HUES6 (cell line): Measurements from ENCODE around the gene CNTRL.

Experiments
- H3K27ac ChIP-seq: 2 replicates; pipeline ENCODE4 v1.7.0; 2013; ENCODE audit warnings: low read depth, mild to moderate bottlenecking, low read length, inconsistent platforms
- H3K27me3 ChIP-seq: 2 replicates; pipeline ENCODE4 v1.6.1; 2013; ENCODE audit warnings: low read length; ENCODE audit not compliant: control insufficient read depth, insufficient read depth
- H3K36me3 ChIP-seq: 2 replicates; pipeline ENCODE4 v1.6.1; 2013; ENCODE audit warnings: low read length; ENCODE audit not compliant: control insufficient read depth, insufficient read depth
- H3K4me1 ChIP-seq: 2 replicates; pipeline ENCODE4 v1.6.1; 2013; ENCODE audit warnings: low read length; ENCODE audit not compliant: control insufficient read depth, insufficient read depth
- H3K4me3 ChIP-seq: 2 replicates; pipeline ENCODE4 v1.5.1; 2013; ENCODE audit warnings: low read depth, low read length
- H3K9ac ChIP-seq: one replicate; pipeline ENCODE4 v1.6.1; 2013; ENCODE audit warnings: mild to moderate bottlenecking, low read length
- H3K9me3 ChIP-seq: 2 replicates; pipeline ENCODE4 v1.6.1; 2013; ENCODE audit warnings: low read depth, low read length; ENCODE audit not compliant: control insufficient read depth, insufficient read depth

The CNTRL gene

DNA sequence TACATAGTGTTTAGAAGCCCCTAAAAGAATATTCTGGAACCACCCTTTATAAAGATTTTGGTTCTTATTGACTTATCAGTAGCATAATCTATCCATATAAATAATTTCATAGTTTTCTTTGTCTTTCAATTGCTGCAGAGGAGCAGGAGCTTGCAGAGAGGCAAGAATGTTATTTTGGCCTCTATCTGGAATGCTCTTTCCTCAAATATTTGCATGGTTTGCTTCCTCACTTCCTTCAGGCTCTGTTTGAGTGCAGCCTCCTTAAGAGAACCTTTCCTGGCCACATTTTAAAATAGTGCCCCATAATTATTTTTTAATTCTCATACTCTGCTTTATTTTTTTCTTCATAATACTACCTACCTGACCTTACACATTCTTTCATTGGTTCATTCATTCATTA lies 26.1 kb upstream of the CNTRL start:
- Histone ChIP-seq H3K9me3 (no peaks in the 10 kb centered on the region), H3K27ac (no peak overlapping the region), H3K4me1 (peaks cover 3% of the 10 kb centered on the region; the same call in 1 of the 2 replicates), H3K36me3 (no peaks in the 10 kb centered on the region), H3K27me3 (no peaks in the 10 kb centered on the region), H3K4me3 (no peak overlapping the region), H3K9ac (no peak overlapping the region)

DNA sequence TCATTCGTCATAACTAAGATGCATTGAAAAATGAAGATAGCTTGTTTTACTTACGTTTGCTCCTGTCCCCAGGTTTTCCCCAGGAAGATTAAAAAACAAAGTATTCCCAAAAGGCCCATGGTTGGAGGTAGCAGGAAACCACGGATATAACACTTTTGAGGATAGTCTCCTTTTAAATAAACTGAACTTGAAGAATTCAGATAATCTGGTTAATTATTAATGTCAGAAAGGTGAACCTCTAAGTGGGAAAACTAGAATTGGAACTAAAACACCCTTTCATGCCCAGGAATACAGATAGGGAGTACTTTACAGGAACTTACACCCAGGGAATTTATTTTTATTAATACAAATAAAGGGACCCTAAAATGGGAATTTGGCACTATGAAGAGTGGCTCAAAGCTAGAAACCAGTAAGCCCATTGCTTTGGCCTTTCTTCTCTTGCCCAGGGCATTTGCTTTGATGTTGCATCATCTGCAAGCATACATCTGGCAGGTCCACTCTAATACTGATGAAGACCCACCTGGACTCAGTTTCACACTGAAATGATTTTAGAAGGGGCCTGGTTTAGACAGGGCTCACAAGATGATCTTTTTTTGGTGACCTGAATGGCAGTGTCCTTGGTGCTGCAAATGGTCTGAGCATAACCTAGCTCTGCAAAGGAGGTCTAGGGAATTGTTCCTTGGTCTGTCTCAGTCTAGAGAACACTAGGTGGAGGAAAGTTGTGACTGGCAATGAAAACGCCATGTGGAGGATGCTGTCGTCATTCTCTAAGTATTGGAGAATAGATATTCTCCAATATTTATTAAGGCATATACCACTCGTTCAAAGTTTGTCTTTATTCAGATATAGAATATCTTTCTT lies 24.4 kb upstream of the CNTRL start, which contains the start of gene C5:
C5 (minus strand) TSS at position 148 of the 861 bp plus-strand sequence; CDS start at position 119, 29 bp downstream.
- H3K27ac ChIP-seq = no peak within 1 kb of the TSS
- peaks cover 3% of the 10 kb centered on the region; the same call in 1 of the 2 replicates for H3K4me1 ChIP-seq
- H3K36me3 ChIP-seq = no peaks in the 10 kb centered on the region
- H3K9ac ChIP-seq = no peak within 1 kb of the TSS
- no peaks in the 10 kb centered on the region for H3K27me3 ChIP-seq
- H3K9me3 ChIP-seq = no peaks in the 10 kb centered on the region
- H3K4me3 ChIP-seq = no peak within 1 kb of the TSS

GRCh38 chr9:121053544-121053943 lies 21.2 kb upstream of the CNTRL start:
- H3K27me3 ChIP-seq = no peaks in the 10 kb centered on the region
- no peaks in the 10 kb centered on the region for H3K36me3 ChIP-seq
- no peak overlapping the region for H3K4me3 ChIP-seq
- H3K9me3 ChIP-seq = no peaks in the 10 kb centered on the region
- H3K9ac ChIP-seq = no peak overlapping the region
- no peak overlapping the region for H3K27ac ChIP-seq
- H3K4me1 ChIP-seq = peaks cover 3% of the 10 kb centered on the region; the same call in 1 of the 2 replicates

DNA sequence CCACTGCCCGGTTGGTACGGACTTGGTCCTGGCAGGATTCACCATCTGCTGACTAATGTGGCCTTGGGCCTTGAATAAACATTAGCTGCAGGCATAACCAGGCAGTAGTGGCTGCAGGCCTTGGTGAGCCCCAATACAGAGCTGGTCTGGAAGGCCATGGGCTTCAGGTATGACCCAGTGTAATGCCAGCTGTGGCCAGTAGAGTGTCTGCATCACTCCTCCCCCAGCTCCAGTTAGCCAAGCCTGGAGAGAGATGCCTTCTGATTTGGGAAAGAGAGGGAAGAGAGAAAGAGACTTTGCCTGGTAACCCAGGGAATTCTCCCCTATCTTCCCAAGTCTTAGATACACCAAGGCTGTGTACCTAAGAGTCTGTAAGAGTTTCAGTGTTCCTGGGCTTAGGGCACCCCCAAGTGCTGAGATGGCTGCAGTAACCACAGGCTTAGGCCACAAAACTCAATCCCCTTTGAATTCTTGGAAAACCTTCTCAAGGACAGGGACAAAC lies 19.1 kb upstream of the CNTRL start:
- Histone ChIP-seq H3K9me3 (no peaks in the 10 kb centered on the region), H3K27ac (no peak overlapping the region), H3K27me3 (no peaks in the 10 kb centered on the region), H3K9ac (no peak overlapping the region), H3K4me1 (peaks cover 3% of the 10 kb centered on the region; the same call in 1 of the 2 replicates), H3K36me3 (no peaks in the 10 kb centered on the region), H3K4me3 (no peak overlapping the region)

DNA sequence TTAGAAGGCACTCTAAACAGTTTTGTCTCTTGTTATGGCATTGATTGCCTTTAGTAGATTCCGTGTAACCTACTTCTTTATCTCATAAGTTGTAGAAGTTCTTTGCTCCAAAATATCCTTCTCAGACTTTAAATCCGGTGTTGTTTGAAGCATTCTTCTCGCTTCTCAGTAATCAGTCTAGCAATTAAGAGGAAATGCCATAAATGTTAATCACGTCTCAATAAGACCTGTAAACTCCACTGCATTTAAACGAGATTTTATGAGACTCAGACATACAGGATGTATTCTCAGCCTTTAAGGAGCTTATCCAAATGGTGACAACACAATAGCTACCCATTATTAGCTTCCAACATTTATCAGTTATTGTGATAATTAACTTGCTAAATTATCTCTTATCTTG lies 16.9 kb upstream of the CNTRL start:
- Histone ChIP-seq H3K9ac (no peak overlapping the region), H3K27me3 (no peaks in the 10 kb centered on the region), H3K4me1 (peaks cover 3% of the 10 kb centered on the region; the same call in 1 of the 2 replicates), H3K4me3 (no peak overlapping the region), H3K9me3 (no peaks in the 10 kb centered on the region), H3K27ac (no peak overlapping the region), H3K36me3 (no peaks in the 10 kb centered on the region)

DNA sequence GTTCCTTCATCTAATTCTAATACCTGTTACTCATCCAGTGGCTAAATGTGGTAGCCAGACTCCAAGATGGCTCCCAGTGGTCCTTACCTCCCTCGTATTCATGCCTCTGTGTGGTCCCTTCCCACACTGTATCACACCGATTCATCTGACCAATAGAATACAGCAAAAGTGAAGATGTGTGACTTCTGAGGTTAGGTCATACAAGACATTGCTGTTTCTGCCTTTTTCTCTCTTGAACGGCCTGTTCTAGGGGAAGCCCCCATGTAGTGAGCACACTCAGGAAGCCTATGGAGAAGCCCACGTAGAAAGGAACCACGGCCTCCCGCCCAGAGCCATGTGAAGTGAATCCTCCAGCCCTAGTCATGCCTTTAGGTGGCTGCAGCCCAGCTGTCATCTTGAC lies 15.2 kb upstream of the CNTRL start:
- Histone ChIP-seq H3K27ac (no peak overlapping the region), H3K4me1 (no peaks in the 10 kb centered on the region), H3K4me3 (no peak overlapping the region), H3K36me3 (no peaks in the 10 kb centered on the region), H3K9ac (no peak overlapping the region), H3K27me3 (no peaks in the 10 kb centered on the region), H3K9me3 (no peaks in the 10 kb centered on the region)

DNA sequence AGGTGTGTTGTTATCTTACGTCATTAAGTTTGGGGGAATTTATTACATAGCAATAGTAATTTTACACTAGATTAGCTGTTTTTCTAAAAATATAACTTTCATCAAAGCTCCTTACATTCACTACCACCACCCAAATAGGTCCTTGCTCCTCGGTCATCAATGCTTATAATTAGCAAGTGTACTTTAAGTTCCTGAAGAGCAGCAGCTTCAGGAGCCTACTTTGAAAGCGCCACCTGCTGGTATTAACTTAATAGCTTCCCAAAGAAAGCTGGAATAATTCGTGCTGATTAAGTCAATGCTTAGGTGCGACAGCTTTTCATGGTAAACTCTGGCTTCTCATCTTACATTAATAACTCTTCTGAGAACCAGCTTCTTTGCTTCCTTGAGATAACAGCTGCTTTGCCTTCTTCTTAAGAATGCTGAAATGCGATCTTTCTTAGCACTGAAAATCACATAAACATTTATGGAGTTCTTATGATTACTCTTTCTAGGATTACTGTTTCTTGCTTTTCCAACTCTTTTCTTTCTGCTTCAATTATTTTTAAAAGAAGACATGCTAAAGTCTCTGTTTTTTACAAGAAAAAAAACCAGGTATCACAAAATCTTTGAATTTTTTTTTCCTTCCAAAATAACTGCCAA lies 14.6 kb upstream of the CNTRL start:
- Histone ChIP-seq H3K4me1 (no peaks in the 10 kb centered on the region), H3K27ac (no peak overlapping the region), H3K36me3 (no peaks in the 10 kb centered on the region), H3K9me3 (no peaks in the 10 kb centered on the region), H3K4me3 (no peak overlapping the region), H3K9ac (no peak overlapping the region), H3K27me3 (no peaks in the 10 kb centered on the region)

GRCh38 chr9:121066850-121067249 lies 7.9 kb upstream of the CNTRL start:
- Histone ChIP-seq H3K36me3 (no peaks in the 10 kb centered on the region), H3K4me3 (no peak overlapping the region), H3K9ac (no peak overlapping the region), H3K27me3 (peaks cover 40% of the 10 kb centered on the region), H3K9me3 (no peaks in the 10 kb centered on the region), H3K27ac (no peak overlapping the region), H3K4me1 (no peaks in the 10 kb centered on the region)

GRCh38 chr9:121067640-121068039 lies 7.1 kb upstream of the CNTRL start:
- peaks cover 48% of the 10 kb centered on the region for H3K27me3 ChIP-seq
- H3K27ac ChIP-seq = no peak overlapping the region
- H3K4me1 ChIP-seq = no peaks in the 10 kb centered on the region; the same call in 1 of the 2 replicates
- no peaks in the 10 kb centered on the region for H3K9me3 ChIP-seq
- H3K4me3 ChIP-seq = no peak overlapping the region
- H3K9ac ChIP-seq = no peak overlapping the region
- H3K36me3 ChIP-seq = no peaks in the 10 kb centered on the region

DNA sequence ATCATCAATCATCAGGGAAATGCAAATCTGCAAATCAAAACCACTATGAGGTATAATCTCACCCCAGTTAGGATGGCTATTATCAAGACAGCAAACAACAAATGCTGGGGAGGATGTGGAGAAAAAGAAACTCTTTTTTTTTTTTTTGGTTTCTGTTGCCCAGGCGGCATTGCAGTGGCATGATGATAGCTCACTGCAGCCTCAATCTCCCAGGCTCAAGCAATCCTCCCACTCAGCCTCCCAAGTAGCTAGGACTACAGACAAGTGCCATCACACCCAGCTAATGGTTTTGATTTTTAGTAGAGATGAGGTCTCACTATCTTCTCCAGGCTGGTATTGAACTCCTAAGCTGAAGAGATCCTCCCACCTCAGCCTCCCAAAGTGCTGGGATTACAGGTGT lies 5.4 kb upstream of the CNTRL start:
- no peaks in the 10 kb centered on the region for H3K36me3 ChIP-seq
- H3K9ac ChIP-seq = no peak overlapping the region
- peaks cover 7% of the 10 kb centered on the region for H3K4me1 ChIP-seq
- H3K27me3 ChIP-seq = peaks cover 66% of the 10 kb centered on the region
- H3K9me3 ChIP-seq = no peaks in the 10 kb centered on the region
- no peak overlapping the region for H3K27ac ChIP-seq
- H3K4me3 ChIP-seq = no peak overlapping the region

- Histone ChIP-seq H3K27ac (no peak overlapping the region), H3K4me1 (peaks cover 8% of the 10 kb centered on the region), H3K9me3 (no peaks in the 10 kb centered on the region), H3K9ac (no peak overlapping the region), H3K36me3 (no peaks in the 10 kb centered on the region), H3K27me3 (peaks cover 82% of the 10 kb centered on the region), H3K4me3 (no peak overlapping the region)
Measured at GRCh38 chr9:121071370-121071755, 3.4 kb upstream of the CNTRL start.
